Parathyroid adenoma (tissue), 2 donors: ENCODE data around the gene GPT2.

Experiments used
- H2AFZ ChIP-seq: fragments of 300-600 bp; sonication (generic); one replicate; pipeline ENCODE4 v1.7.0; 2017; ENCODE audit warnings: antibody characterized with exemption, mild to moderate bottlenecking
- H3K27ac ChIP-seq: fragments of 300-600 bp; sonication (generic); one replicate; pipeline ENCODE4 v1.7.0; 2017
- H3K27me3 ChIP-seq: fragments of 300-600 bp; sonication (generic); one replicate; pipeline ENCODE4 v1.7.0; 2017; ENCODE audit warnings: low read length; ENCODE audit not compliant: control insufficient read depth, insufficient read depth
- H3K36me3 ChIP-seq: fragments of 300-600 bp; sonication (generic); one replicate; pipeline ENCODE4 v1.7.0; 2017; ENCODE audit warnings: low read length; ENCODE audit not compliant: control insufficient read depth, insufficient read depth
- H3K4me1 ChIP-seq: fragments of 300-600 bp; sonication (generic); one replicate; pipeline ENCODE4 v1.7.0; 2017; ENCODE audit warnings: control low read depth
- H3K4me2 ChIP-seq: fragments of 300-600 bp; sonication (generic); one replicate; pipeline ENCODE4 v1.7.0; 2017; ENCODE audit warnings: low read length
- H3K4me3 ChIP-seq: fragments of 300-600 bp; sonication (generic); one replicate; pipeline ENCODE4 v1.7.0; 2017; ENCODE audit warnings: low read depth, low read length
- H3K79me2 ChIP-seq: fragments of 300-600 bp; sonication (generic); one replicate; pipeline ENCODE4 v1.7.0; 2017; ENCODE audit warnings: control low read depth
- H3K9ac ChIP-seq: fragments of 300-600 bp; sonication (generic); one replicate; pipeline ENCODE4 v1.7.0; 2017; ENCODE audit warnings: mild to moderate bottlenecking
- H3K9me3 ChIP-seq: fragments of 300-600 bp; sonication (generic); one replicate; pipeline ENCODE4 v1.7.0; 2017; ENCODE audit warnings: low read length; ENCODE audit not compliant: control insufficient read depth
- CTCF ChIP-seq: fragments of 300-600 bp; sonication (generic); IDR thresholded peaks from one replicate; pipeline ENCODE4 v1.7.0; 2017; ENCODE audit warnings: antibody characterized with exemption, mild to moderate bottlenecking
- donor health status: primary hyperparathyroidism.

The GPT2 gene

GRCh38 chr16:46974352-46974751, 90.2 kb downstream of the GPT2 start:
- no peak for TF ChIP-seq CTCF
- Histone ChIP-seq H3K27me3 (no peaks in the 10 kb centered on the region), H2AFZ (peak overlapping the region; percentile 92), H3K79me2 (peaks cover 14% of the 10 kb centered on the region), H3K9ac (no peak overlapping the region), H3K4me3 (peak overlapping the region; percentile 80), H3K4me1 (no peaks in the 10 kb centered on the region), H3K9me3 (no peaks in the 10 kb centered on the region), H3K36me3 (no peaks in the 10 kb centered on the region), H3K4me2 (peak overlapping the region; percentile 86), H3K27ac (peak overlapping the region; percentile 96)

- no peak overlapping the region for H2AFZ ChIP-seq
- no peak overlapping the region for H3K4me3 ChIP-seq
- H3K9me3 ChIP-seq: no peaks in the 10 kb centered on the region
- H3K27me3 ChIP-seq: no peaks in the 10 kb centered on the region
- no peak overlapping the region for H3K27ac ChIP-seq
- no peak for TF ChIP-seq CTCF
- H3K4me1 ChIP-seq: no peaks in the 10 kb centered on the region
- peaks cover 9% of the 10 kb centered on the region for H3K79me2 ChIP-seq
- no peaks in the 10 kb centered on the region for H3K36me3 ChIP-seq
- no peak overlapping the region for H3K9ac ChIP-seq
- no peak overlapping the region for H3K4me2 ChIP-seq
Observed at GRCh38 chr16:46975165-46975564, 91.0 kb downstream of the GPT2 start.

- TF ChIP-seq CTCF: no peak
- Histone ChIP-seq H3K27me3 (no peaks in the 10 kb centered on the region), H3K4me1 (no peaks in the 10 kb centered on the region), H3K4me3 (no peak overlapping the region), H3K9ac (no peak overlapping the region), H3K36me3 (no peaks in the 10 kb centered on the region), H3K9me3 (no peaks in the 10 kb centered on the region), H3K79me2 (peaks cover 5% of the 10 kb centered on the region), H3K27ac (no peak overlapping the region), H2AFZ (no peak overlapping the region), H3K4me2 (no peak overlapping the region)
Observed at GRCh38 chr16:46975908-46976470, 91.8 kb downstream of the GPT2 start.

- Histone ChIP-seq H3K79me2 (peaks cover 2% of the 10 kb centered on the region), H2AFZ (no peak overlapping the region), H3K36me3 (no peaks in the 10 kb centered on the region), H3K4me2 (peak overlapping the region; percentile 8), H3K9ac (no peak overlapping the region), H3K27me3 (no peaks in the 10 kb centered on the region), H3K4me1 (no peaks in the 10 kb centered on the region), H3K9me3 (no peaks in the 10 kb centered on the region), H3K4me3 (no peak overlapping the region), H3K27ac (no peak overlapping the region)
- no peak for TF ChIP-seq CTCF
Observed at GRCh38 chr16:46976550-46976949, 92.4 kb downstream of the GPT2 start.
